ENCODE results near the gene INSYN2A.

The INSYN2A gene

GRCh38 chr10:127195041-127195506 is 1.3 kb downstream of the INSYN2A start:
- DNase-seq: no peak

DNA sequence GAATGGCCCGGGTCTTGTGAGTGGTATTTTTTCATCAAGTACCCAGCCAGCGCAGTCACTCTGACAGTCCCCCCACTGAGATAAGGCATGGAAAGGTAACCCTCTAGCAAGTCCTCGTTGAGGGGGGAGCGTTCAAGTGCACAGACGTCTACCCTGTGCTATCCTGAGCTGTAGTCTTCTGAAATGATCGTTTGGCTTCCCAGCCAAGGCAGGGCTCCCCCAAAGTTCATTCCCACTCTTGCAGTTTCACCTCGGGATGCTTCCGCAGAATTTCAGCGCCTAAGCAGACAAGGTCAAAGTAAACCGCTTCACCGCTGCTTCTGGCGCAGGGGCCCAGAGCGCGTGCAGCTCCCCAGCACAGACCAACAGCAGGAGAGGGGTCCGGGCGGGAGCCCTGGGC is 1.8 kb downstream of the INSYN2A start:
- no peak for DNase-seq

- no peak for DNase-seq
Measured at GRCh38 chr10:127194111-127194510, 2.3 kb downstream of the INSYN2A start.

DNA sequence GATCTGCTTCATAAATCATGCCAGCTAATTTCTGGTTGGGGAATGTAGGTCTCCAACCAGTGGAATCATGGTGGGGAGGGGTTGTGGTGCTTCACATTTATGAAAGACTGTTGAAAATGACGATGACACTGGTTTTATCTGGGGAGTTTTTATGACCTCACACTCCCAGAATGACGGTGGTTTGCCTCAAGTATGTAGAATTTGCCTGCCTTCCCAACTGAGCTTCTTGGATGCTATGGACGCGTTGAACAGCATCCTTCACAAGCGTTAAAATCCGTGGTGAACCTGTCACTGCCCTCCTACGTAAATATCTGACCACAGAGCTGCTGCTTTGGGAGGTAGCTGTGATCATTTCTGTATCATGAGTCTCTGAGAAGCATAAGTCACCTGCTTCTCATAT is 3.3 kb downstream of the INSYN2A start:
- no peak for DNase-seq

DNA sequence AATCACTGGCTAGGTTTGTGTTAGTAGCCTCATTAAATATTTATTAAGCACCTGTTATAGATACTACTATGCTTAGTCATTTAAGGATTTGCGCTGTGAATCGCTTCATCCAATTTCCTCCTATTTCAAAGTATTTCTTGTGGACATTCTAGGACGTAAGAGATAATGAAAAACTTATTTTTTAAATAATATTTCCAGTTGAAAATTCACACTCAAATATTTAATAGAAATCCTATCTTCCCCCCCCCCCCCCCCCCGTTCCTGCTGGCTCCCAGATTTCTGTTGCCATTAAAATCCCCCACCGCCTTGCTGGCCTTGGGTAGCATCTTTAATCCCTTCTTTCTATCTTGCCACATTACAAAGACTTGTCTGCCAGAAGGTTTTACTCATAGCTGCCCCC is 6.0 kb downstream of the INSYN2A start:
- no peak for DNase-seq

GRCh38 chr10:127189226-127189625 is 7.2 kb downstream of the INSYN2A start:
- DNase-seq: no peak

GRCh38 chr10:127186813-127187212 is 9.6 kb downstream of the INSYN2A start:
- DNase-seq: no peak

- DNase-seq: no peak
Measured at GRCh38 chr10:127184582-127184981, 11.8 kb downstream of the INSYN2A start.

- DNase-seq: no peak
Measured at GRCh38 chr10:127182161-127182560, 14.2 kb downstream of the INSYN2A start.

- DNase-seq: no peak
Measured at GRCh38 chr10:127179612-127180250, 16.7 kb downstream of the INSYN2A start.

DNA sequence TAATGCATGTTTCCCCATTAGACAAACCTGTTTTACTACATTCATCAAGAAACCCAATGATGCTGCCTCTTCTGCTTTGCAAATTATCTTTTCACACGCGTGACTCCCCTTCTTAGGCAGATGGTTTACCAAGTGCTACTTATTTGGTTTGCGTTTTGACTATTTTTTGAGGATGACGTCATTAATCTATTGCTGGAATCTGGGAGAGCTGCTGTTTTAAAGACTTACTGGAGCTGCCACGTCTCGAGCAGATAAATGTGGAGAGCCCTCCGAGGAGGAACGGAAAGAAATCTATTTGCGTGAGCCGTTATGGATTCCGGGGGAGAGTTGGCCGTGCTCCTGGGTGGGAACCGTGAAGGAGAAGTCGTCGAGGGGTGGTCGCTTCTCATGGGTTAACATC is 19.7 kb downstream of the INSYN2A start:
- DNase-seq: no peak

DNA sequence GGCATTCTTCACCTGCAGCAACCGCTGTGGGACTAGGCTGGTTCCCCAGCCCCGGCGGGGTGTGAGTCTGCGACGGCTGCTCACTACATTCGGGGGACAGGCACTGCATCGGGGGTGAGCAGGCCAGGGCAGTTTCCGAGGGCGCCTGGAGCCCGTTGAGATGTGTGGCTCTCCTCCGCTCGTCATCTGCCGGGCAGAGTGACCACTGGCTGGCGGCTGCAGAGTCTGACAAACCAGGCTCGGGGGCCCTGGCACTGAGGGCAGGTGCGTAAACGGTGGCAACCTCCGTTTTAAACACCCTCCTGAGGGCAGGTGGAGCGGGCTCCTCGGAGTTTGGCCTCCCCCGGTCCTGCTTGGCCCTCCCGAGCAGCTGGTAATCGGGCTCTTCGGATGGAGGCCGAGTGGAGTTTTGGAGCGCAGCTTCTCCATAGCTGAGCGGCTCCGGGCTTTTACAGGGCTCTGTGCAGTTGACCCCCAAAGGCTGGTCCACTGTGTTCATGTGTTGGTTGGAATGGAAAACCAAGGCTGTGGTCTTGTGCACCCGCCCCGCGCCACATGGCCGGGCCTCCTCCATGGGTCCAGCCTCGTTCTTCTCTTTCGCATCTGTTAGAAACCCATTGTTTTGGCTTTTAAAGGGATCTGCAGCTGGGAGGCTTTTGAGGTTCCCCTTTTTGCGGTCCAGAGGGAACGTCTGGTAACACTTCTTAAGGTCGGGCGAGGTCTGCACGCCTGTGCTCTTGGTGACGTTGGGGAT is 20.9 kb downstream of the INSYN2A start:
- DNase-seq: no peak

- DNase-seq: no peak
Measured at GRCh38 chr10:127174866-127175265, 21.5 kb downstream of the INSYN2A start.

- DNase-seq: no peak
Measured at GRCh38 chr10:127168261-127168660, 28.1 kb downstream of the INSYN2A start.

- no peak for DNase-seq
Measured at GRCh38 chr10:127162841-127163240, 33.5 kb downstream of the INSYN2A start.

- no peak for DNase-seq
Measured at GRCh38 chr10:127161482-127161881, 34.9 kb downstream of the INSYN2A start.

- DNase-seq: no peak
Measured at GRCh38 chr10:127159648-127160245, 36.6 kb downstream of the INSYN2A start.

DNA sequence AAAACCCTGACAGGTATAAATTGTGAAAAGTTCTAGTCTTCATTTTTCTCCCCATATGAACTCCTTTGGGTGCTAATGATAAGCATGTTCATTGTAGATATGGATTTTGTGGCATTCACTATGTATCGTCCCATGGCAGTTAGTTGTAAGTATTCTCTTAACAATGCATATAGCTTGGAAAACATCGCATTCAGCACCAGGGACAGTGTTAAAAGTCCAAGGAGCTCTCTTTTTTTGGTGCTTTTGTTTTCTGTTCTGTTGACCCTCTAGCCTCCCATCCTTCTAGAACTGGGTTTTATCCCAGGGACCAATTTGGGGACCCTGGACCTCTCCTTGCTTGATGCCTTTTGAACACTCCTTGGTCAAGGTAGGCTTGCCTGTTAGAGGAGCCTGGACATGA is 37.7 kb downstream of the INSYN2A start:
- no peak for DNase-seq

DNA sequence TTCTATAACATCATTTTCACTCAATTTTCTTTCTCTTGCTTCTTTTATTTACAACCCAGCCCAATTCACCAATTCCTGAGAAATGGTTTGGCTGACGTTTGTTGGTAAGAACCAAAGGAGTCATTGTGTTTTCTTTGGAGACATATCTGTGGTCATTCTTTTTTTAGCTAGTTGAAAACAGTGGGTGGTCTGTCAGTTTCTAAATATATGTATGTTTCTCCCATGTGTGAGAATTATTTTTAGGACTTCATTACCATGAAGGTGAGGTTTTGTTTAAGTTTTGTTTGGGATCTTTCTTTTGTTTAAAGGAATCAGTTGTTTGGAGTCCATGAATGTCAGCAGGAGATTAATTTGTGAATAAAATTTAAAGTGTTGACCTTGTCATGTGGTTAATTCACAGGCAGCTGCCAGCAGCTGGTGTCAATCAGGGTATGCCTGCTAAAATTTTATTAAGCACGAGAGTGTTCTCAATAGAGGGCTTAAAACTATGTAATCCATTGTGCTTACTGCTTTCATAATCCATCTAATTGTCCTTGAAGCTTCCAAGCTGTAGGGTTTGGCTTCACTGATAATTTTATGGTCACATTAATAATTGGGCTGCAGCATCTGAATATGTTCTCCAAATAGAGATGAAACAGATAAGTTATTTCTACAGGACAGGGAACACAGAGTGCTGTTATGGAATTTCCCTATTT is 38.7 kb downstream of the INSYN2A start:
- DNase-seq: no peak

DNA sequence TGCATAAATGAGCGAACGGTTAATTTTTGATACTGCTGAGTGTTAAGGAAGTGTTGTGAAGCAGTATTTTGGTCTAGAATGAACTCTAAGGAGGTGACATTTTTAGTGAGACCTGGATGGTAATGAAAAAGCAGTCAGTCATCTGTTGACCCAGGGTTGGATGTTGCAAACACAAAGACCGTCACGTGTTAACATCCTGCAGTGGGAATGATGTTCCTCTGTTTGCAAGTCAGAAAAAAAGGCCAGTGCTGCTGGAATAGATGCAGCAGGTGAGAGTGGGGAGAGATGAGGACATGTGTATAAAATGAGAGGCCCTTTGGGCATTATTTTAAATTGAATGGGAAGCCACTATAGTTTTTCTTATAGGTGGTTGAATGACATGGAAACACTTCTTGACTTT is 39.3 kb downstream of the INSYN2A start:
- no peak for DNase-seq

GRCh38 chr10:127154831-127155620 is 41.4 kb downstream of the INSYN2A start:
- no peak for DNase-seq

DNA sequence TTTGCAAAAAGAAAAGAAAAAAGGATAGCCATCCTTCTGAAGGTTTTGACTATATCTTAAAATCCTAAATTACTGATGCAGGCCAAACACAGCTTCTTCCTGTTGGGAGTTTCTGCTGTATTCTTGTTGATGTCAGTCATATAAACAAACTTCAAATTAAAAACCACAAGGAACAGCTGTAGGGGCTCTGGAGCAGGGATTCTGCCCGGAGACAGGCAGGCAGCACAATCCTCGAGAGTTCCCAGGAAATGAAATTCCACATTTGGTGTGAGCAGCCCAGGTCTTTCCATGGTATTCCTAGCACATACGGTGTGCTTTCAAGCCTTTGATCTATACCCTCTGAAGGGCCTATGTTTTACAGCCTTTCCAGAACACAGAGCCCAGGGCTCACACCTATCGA is 43.2 kb downstream of the INSYN2A start:
- DNase-seq: no peak
